Measurements from ENCODE around the gene RET.

DNA sequence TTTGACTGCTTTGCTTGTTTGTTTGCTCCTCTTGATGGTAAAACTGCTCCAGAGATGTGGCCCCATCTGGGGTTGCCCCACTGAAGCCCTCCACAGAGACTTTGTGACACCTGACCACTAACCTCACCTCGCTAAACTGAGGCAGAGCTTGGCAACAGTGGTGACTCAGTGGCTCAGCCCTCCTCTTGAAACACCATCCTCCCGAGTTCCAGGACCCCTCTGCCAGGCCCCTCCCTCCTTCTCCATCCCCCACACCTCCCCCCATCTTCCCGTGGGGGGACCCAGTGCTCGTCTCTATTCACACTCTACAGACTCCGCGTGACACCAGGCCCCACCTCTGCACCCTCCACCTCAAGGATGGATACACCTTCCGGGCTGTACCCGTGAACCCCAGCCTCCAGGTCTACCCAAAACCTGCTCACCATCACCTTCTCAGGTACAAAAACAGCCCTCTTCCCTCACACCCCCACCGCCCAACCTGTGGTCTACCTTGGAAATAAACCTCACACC, 19.0 kb upstream of the RET start:
- TF ChIP-seq, protein P1, sequence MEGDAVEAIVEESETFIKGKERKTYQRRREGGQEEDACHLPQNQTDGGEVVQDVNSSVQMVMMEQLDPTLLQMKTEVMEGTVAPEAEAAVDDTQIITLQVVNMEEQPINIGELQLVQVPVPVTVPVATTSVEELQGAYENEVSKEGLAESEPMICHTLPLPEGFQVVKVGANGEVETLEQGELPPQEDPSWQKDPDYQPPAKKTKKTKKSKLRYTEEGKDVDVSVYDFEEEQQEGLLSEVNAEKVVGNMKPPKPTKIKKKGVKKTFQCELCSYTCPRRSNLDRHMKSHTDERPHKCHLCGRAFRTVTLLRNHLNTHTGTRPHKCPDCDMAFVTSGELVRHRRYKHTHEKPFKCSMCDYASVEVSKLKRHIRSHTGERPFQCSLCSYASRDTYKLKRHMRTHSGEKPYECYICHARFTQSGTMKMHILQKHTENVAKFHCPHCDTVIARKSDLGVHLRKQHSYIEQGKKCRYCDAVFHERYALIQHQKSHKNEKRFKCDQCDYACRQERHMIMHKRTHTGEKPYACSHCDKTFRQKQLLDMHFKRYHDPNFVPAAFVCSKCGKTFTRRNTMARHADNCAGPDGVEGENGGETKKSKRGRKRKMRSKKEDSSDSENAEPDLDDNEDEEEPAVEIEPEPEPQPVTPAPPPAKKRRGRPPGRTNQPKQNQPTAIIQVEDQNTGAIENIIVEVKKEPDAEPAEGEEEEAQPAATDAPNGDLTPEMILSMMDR (IDR thresholded peaks at IDR 0.05) = no peak
- TF ChIP-seq POLR2AphosphoS5 (IDR thresholded peaks at IDR 0.05; ENCODE audit: low read depth, low read length) (no peak), SIN3A (IDR thresholded peaks at IDR 0.05; ENCODE audit: borderline replicate concordance, insufficient read depth, low read depth, low read length) (no peak)
- TF ChIP-seq, protein P2, sequence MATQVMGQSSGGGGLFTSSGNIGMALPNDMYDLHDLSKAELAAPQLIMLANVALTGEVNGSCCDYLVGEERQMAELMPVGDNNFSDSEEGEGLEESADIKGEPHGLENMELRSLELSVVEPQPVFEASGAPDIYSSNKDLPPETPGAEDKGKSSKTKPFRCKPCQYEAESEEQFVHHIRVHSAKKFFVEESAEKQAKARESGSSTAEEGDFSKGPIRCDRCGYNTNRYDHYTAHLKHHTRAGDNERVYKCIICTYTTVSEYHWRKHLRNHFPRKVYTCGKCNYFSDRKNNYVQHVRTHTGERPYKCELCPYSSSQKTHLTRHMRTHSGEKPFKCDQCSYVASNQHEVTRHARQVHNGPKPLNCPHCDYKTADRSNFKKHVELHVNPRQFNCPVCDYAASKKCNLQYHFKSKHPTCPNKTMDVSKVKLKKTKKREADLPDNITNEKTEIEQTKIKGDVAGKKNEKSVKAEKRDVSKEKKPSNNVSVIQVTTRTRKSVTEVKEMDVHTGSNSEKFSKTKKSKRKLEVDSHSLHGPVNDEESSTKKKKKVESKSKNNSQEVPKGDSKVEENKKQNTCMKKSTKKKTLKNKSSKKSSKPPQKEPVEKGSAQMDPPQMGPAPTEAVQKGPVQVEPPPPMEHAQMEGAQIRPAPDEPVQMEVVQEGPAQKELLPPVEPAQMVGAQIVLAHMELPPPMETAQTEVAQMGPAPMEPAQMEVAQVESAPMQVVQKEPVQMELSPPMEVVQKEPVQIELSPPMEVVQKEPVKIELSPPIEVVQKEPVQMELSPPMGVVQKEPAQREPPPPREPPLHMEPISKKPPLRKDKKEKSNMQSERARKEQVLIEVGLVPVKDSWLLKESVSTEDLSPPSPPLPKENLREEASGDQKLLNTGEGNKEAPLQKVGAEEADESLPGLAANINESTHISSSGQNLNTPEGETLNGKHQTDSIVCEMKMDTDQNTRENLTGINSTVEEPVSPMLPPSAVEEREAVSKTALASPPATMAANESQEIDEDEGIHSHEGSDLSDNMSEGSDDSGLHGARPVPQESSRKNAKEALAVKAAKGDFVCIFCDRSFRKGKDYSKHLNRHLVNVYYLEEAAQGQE (IDR thresholded peaks at IDR 0.05; ENCODE audit: insufficient read depth in 1 of 2, low read depth in 2 of 2, low read length in 1 of 2) = no peak

Data from Panc1 (cell line).